ENCODE measurements around the gene LLGL2.

The LLGL2 gene

GRCh38 chr17:75594499-75595283 is 69.2 kb downstream of the LLGL2 start:
- no peak for FAIRE-seq

- no peak for FAIRE-seq
Measured at GRCh38 chr17:75595284-75595919, 69.9 kb downstream of the LLGL2 start.

- FAIRE-seq, result no peak
Measured at GRCh38 chr17:75595920-75596313, 70.4 kb downstream of the LLGL2 start.

- no peak for FAIRE-seq
Measured at GRCh38 chr17:75596320-75597087, 71.0 kb downstream of the LLGL2 start.

- FAIRE-seq, result peak; percentile 36
Measured at GRCh38 chr17:75601057-75601987, 75.8 kb downstream of the LLGL2 start.

GRCh38 chr17:75602644-75603043 is 77.1 kb downstream of the LLGL2 start:
- no peak for FAIRE-seq

GRCh38 chr17:75603123-75603522 is 77.6 kb downstream of the LLGL2 start:
- no peak for FAIRE-seq

- no peak for FAIRE-seq
Measured at GRCh38 chr17:75604034-75604695, 78.7 kb downstream of the LLGL2 start.

GRCh38 chr17:75605790-75606189 is 80.3 kb downstream of the LLGL2 start:
- FAIRE-seq, result no peak

GRCh38 chr17:75607086-75607485 is 81.6 kb downstream of the LLGL2 start:
- no peak for FAIRE-seq

- no peak for FAIRE-seq
Measured at GRCh38 chr17:75610103-75610984, 84.8 kb downstream of the LLGL2 start.

- no peak for FAIRE-seq
Measured at GRCh38 chr17:75611851-75612429, 86.4 kb downstream of the LLGL2 start.

- FAIRE-seq, result no peak
Measured at GRCh38 chr17:75612906-75613626, 87.6 kb downstream of the LLGL2 start.

GRCh38 chr17:75614006-75614405 is 88.5 kb downstream of the LLGL2 start:
- FAIRE-seq, result no peak

- no peak for FAIRE-seq
Measured at GRCh38 chr17:75614556-75615270, 89.2 kb downstream of the LLGL2 start.

- no peak for FAIRE-seq
Measured at GRCh38 chr17:75615301-75615700, 89.8 kb downstream of the LLGL2 start.

GRCh38 chr17:75616521-75617122 is 91.1 kb downstream of the LLGL2 start:
- FAIRE-seq, result no peak

- FAIRE-seq, result no peak
Measured at GRCh38 chr17:75617218-75617617, 91.7 kb downstream of the LLGL2 start.

GRCh38 chr17:75617675-75618074 is 92.2 kb downstream of the LLGL2 start:
- FAIRE-seq, result no peak

Measured in G401.6 (cell line).